ENCODE results near the gene FUT4. TPM values are rescaled to one million over a fixed set of nuclear protein-coding genes. Genes with fewer than 3 reads are reported as not detected.

The FUT4 gene
- total RNA-seq, 1 experiment from 2014 or later, result 5.7 TPM

GRCh38 chr11:94528551-94528950 is 15.2 kb upstream of the FUT4 start:
- POLR2A ChIA-PET, result interaction anchor here (1.3 kb wide), 1 partner anchor 15 kb away, joined by 3 read pairs; the partner anchor contains the start of gene FUT4
- BruUV-seq (replicated peaks), result no TSS peak
- Histone ChIP-seq H3K4me3 (replicated peaks in 1 of 2; ENCODE audit: low read depth in 1 of 2, low read length in 2 of 2) (no peak overlapping the region), H3K27ac (ENCODE audit: low read depth, low read length) (no peak overlapping the region), H3K36me3 (ENCODE audit: control insufficient read depth in 1 of 2, insufficient read depth in 2 of 2, low read length in 2 of 2) (no peaks in the 10 kb centered on the region), H3K9me3 (ENCODE audit: control insufficient read depth in 1 of 2, insufficient read depth in 1 of 2, low read depth in 1 of 2, low read length in 2 of 2) (no peaks in the 10 kb centered on the region), H3K4me1 (ENCODE audit: control insufficient read depth in 1 of 2, insufficient read depth in 2 of 2, low read length in 2 of 2) (no peaks in the 10 kb centered on the region), H4K20me1 (ENCODE audit: insufficient read depth) (no peaks in the 10 kb centered on the region), H3K27me3 (ENCODE audit: insufficient read depth, low read length) (no peaks in the 10 kb centered on the region), H3K9ac (ENCODE audit: low read length) (no peak overlapping the region), H3K4me2 (ENCODE audit: low read length) (no peak overlapping the region), H3K9me2 (ENCODE audit: insufficient read depth) (no peaks in the 10 kb centered on the region), H3K79me2 (ENCODE audit: insufficient read depth, low read length) (no peaks in the 10 kb centered on the region), H2AFZ (ENCODE audit: low read depth, low read length, poor library complexity, severe bottlenecking) (no peak overlapping the region)
- TF ChIP-seq ZNF274 (IDR thresholded peaks at IDR 0.05; ENCODE audit: low read depth, low read length), result no peak
- TF ChIP-seq MAX (IDR thresholded peaks at IDR 0.05), result no peak
- no peak for TF ChIP-seq EZH2 (IDR thresholded peaks at IDR 0.05)
- no peak for TF ChIP-seq CEBPB (IDR thresholded peaks at IDR 0.05; ENCODE audit: low read depth)
- TF ChIP-seq JUND (IDR thresholded peaks at IDR 0.05), result no peak
- TF ChIP-seq POLR2AphosphoS5 (IDR thresholded peaks at IDR 0.05; ENCODE audit: low read depth, low read length), result no peak
- TF ChIP-seq POLR2A (IDR thresholded peaks at IDR 0.05; ENCODE audit: borderline replicate concordance, extremely low read depth, insufficient read depth, insufficient read length), result no peak
- TF ChIP-seq EGR1 (IDR thresholded peaks at IDR 0.05; ENCODE audit: low read depth), result no peak
- TF ChIP-seq YY1 (IDR thresholded peaks at IDR 0.05; ENCODE audit: extremely low read depth, insufficient replicate concordance, low read depth, low read length), result no peak
- no peak for TF ChIP-seq ATF3 (IDR thresholded peaks at IDR 0.05)
- TF ChIP-seq ZBTB33 (IDR thresholded peaks at IDR 0.05; ENCODE audit: extremely low read depth, insufficient replicate concordance, low read length), result no peak
- TF ChIP-seq RAD21 (IDR thresholded peaks at IDR 0.05; ENCODE audit: low read depth), result no peak
- TF ChIP-seq SIN3A (IDR thresholded peaks at IDR 0.05; ENCODE audit: low read depth), result no peak
- TF ChIP-seq EZH2phosphoT487 (IDR thresholded peaks at IDR 0.05; ENCODE audit: borderline replicate concordance), result no peak
- no peak for TF ChIP-seq CTCF (IDR thresholded peaks at IDR 0.05 in 2 of 3, conservative IDR thresholded peaks at IDR 0.05 in 1 of 3; ENCODE audit: borderline replicate concordance in 1 of 3, insufficient read depth in 1 of 3, low read depth in 2 of 3, low read length in 2 of 3)
- TF ChIP-seq TCF7L2 (IDR thresholded peaks at IDR 0.05; ENCODE audit: borderline replicate concordance, extremely low read depth, insufficient read depth, insufficient read length), result no peak
- no peak for TF ChIP-seq CBX3 (IDR thresholded peaks at IDR 0.05; ENCODE audit: low read depth)
- TF ChIP-seq ELF1 (IDR thresholded peaks at IDR 0.05; ENCODE audit: borderline replicate concordance, low read depth), result no peak
- no peak for TF ChIP-seq SRF (IDR thresholded peaks at IDR 0.05; ENCODE audit: low read depth)
- intact Hi-C loops (cut with micrococcal nuclease), result no loop called here
- CTCF ChIA-PET, result no interaction called here
- RAD21 ChIA-PET (ENCODE audit: low non-redundant PET in 1 of 2, low total read pairs in 2 of 2, uncharacterized antibody in 2 of 2, unreplicated experiment in 2 of 2), result no interaction called here
- ATAC-seq (no peak), DNase-seq (ENCODE audit: low read depth, low spot score) (no peak)
